AG04450 (cell line): ENCODE results near the gene CHRDL2. TPM values are rescaled to one million over a fixed set of nuclear protein-coding genes. Genes with fewer than 3 reads are reported as not detected.

Experiments
- CTCF ChIA-PET: fragments of 300-600, 350-600 bp; formaldehyde crosslinking; extraction: SDS; loops from one replicate; lab custom pipeline; 2022; ENCODE audit warnings: antibody characterized with exemption, inconsistent platforms; lab: Charles Lee
- POLR2A ChIA-PET: fragments of 350-600 bp; formaldehyde crosslinking; extraction: SDS; loops from one replicate; lab custom pipeline; 2021; ENCODE audit warnings: antibody characterized with exemption, inconsistent platforms; lab: Yijun Ruan, JAX
- DNase-seq: peaks from one replicate; pipeline ENCODE4 v3.0.0-alpha.2; 2011; ENCODE audit warnings: low read depth, low spot score
- H3K27ac ChIP-seq: one replicate; pipeline ENCODE4 v1.5.1; 2012; ENCODE audit warnings: low read depth, low read length, control low read depth
- H3K27me3 ChIP-seq: one replicate; pipeline ENCODE4 v1.6.0; 2012; ENCODE audit warnings: low read length; ENCODE audit not compliant: control insufficient read depth, insufficient read depth
- H3K4me3 ChIP-seq: 2 replicates; pipeline ENCODE4 v1.5.1; 2011; ENCODE audit warnings: mild to moderate bottlenecking, low read depth, low read length, control low read depth
- H3K9me3 ChIP-seq: 2 replicates; pipeline ENCODE4 v1.5.1; 2012; ENCODE audit warnings: low read length; ENCODE audit not compliant: control insufficient read depth, insufficient read depth
- CTCF ChIP-seq: IDR thresholded peaks from 2 replicates; pipeline ENCODE4 v1.5.1; 2011; ENCODE audit warnings: low read depth, low read length, control low read depth, inconsistent platforms
- polyA plus RNA-seq: library from polyadenylated mRNA; depleted of rRNA; stranded (reverse); fragments of >200 nt; gene quantifications from 2 replicates; pipeline ENCODE4 v1.2.3, GENCODE V29; 2011

CHRDL2 gene
- polyA plus RNA-seq, 1 experiment: 0.88 TPM

- no peak for TF ChIP-seq CTCF
- ChIA-PET CTCF (interaction anchor here (1.0 to 2.0 kb wide), 5 partner anchors 17 to 294 kb away, joined by 3 to 8 read pairs (median 3); no protein-coding TSS in a partner anchor), POLR2A (interaction anchor here (0.7 kb wide), 1 partner anchor 44 kb away, joined by 3 read pairs; no protein-coding TSS in a partner anchor)
- Histone ChIP-seq H3K27ac (no peak overlapping the region), H3K4me3 (no peak overlapping the region), H3K27me3 (no peaks in the 10 kb centered on the region), H3K9me3 (no peaks in the 10 kb centered on the region)
- DNase-seq: no peak
Measured at GRCh38 chr11:74743640-74744039, 12.4 kb upstream of the CHRDL2 start.

GRCh38 chr11:74742070-74742469 lies 10.8 kb upstream of the CHRDL2 start:
- Histone ChIP-seq H3K4me3 (no peak overlapping the region), H3K27me3 (no peaks in the 10 kb centered on the region), H3K9me3 (no peaks in the 10 kb centered on the region), H3K27ac (no peak overlapping the region)
- TF ChIP-seq CTCF: no peak
- ChIA-PET POLR2A (no interaction called here), CTCF (interaction anchor here (2.2 kb wide), 1 partner anchor 40 kb away, joined by 5 read pairs; no protein-coding TSS in a partner anchor)
- no peak for DNase-seq

- POLR2A ChIA-PET: interaction anchor here (1.0 kb wide), 1 partner anchor 246 kb away, joined by 3 read pairs; the partner anchor contains the start of gene LIPT2
- DNase-seq: peak; percentile 44
- TF ChIP-seq CTCF: peak; percentile 90
- no peak overlapping the region for H3K4me3 ChIP-seq
- peaks cover 4% of the 10 kb centered on the region for H3K27me3 ChIP-seq
- no peak overlapping the region for H3K27ac ChIP-seq
- CTCF ChIA-PET: interaction anchor here (0.6 to 3.4 kb wide), 39 partner anchors 8 to 531 kb away, joined by 3 to 42 read pairs (median 4); partner anchors contain the start of gene KCNE3
- no peaks in the 10 kb centered on the region for H3K9me3 ChIP-seq
Measured at GRCh38 chr11:74739546-74740270, 8.5 kb upstream of the CHRDL2 start.

GRCh38 chr11:74736031-74736430 lies 4.8 kb upstream of the CHRDL2 start:
- no peak overlapping the region for H3K4me3 ChIP-seq
- H3K27ac ChIP-seq: no peak overlapping the region
- no peak for DNase-seq
- H3K9me3 ChIP-seq: no peaks in the 10 kb centered on the region
- peaks cover 32% of the 10 kb centered on the region for H3K27me3 ChIP-seq
- POLR2A ChIA-PET: no interaction called here
- no peak for TF ChIP-seq CTCF
- CTCF ChIA-PET: interaction anchor here (0.6 kb wide), 1 partner anchor 365 kb away, joined by 3 read pairs; no protein-coding TSS in a partner anchor
